Adrenal gland (tissue), 12 donors: ENCODE results near the gene MAD1L1. TPM values are rescaled to one million over a fixed set of nuclear protein-coding genes. Genes with fewer than 3 reads are reported as not detected.
"Not testable (repeated sequence)": the region's sequence is repeated elsewhere in the genome, so short reads cannot be mapped to it uniquely, and the experiment has no call there.

ENCODE experiments used
- DNase-seq, 7 donors: peaks; one replicate each; pipeline ENCODE4 v3.0.0-alpha.2; 2019 to 2020
- H3K27ac ChIP-seq, 5 donors: fragments of 200-600 bp; sonication (generic) in 4 of 5; 1 replicate in 3 of 5; 2 replicates in 2 of 5; pipeline versions ENCODE4 v1.5.1 to v1.8.0; 2016 to 2020; ENCODE audit warnings: mild to moderate bottlenecking in 1 of 5
- H3K27me3 ChIP-seq: fragments of 200-600 bp; 2 replicates; pipeline ENCODE4 v1.8.0; 2021
- H3K36me3 ChIP-seq, 2 donors: fragments of 200-600 bp; replicated peaks in 1 of 2; 1 replicate in 1 of 2; 2 replicates in 1 of 2; pipeline versions ENCODE4 v1.5.1 to v1.8.0; 2018 to 2022
- H3K4me1 ChIP-seq, 2 donors: fragments of 200-600 bp; replicated peaks in 1 of 2; 1 replicate in 1 of 2; 2 replicates in 1 of 2; pipeline versions ENCODE4 v1.5.1 to v1.8.0; 2018 to 2021
- H3K4me3 ChIP-seq, 4 donors: fragments of 200-600 bp; sonication (generic) in 3 of 4; one replicate each; pipeline ENCODE4 v1.5.1; 2016 to 2018
- H3K9me3 ChIP-seq, 3 donors: fragments of 200-600 bp; sonication (generic) in 1 of 3; replicated peaks in 1 of 3; 1 replicate in 2 of 3; 2 replicates in 1 of 3; pipeline versions ENCODE4 v1.5.1 to v1.8.0; 2016 to 2021
- POLR2A ChIP-seq, 2 donors: fragments of 450-650 bp; IDR thresholded peaks; one replicate each; pipeline ENCODE4 v1.6.1; 2017; ENCODE audit warnings: antibody characterized with exemption in 2 of 2, mild to moderate bottlenecking in 2 of 2, moderate library complexity in 1 of 2
- WGBS, 4 donors: extraction: QIAGEN DNeasy Blood & Tissue Kit in 2 of 4; methylation state at CpG; one replicate each; pipeline versions ENCODE4 v1.1.5 to v1.1.7; 2013 to 2017; 5-methylcytosine and 5-hydroxymethylcytosine counted together
- intact Hi-C, 2 donors: fragments of 100-400 bp; cut with DNase I; formaldehyde crosslinking; loops; one replicate each; pipeline versions ENCODE4 v1.14.1 to v1.15.0; 2022 to 2023
- polyA plus RNA-seq, 3 donors: library from polyadenylated mRNA; stranded (reverse); fragments of 200-250 nt in 2 of 3; fragments of 350-450 nt in 1 of 3; fragmentation: Illumina TruSeq in 1 of 3; extraction: RNeasy Lipid Tissue Mini Kit (QIAGEN cat#74804) in 1 of 3; gene quantifications; one replicate each; pipeline ENCODE4 v1.2.3, GENCODE V29; 2013 to 2014
- total RNA-seq, 9 donors: library from RNA; depleted of rRNA in 4 of 9; stranded (reverse); fragments of >200 nt in 4 of 9; fragments of 120-200 nt in 1 of 9; fragmentation: NEBNext Ultra II Directional in 1 of 9; extraction: Animal tissue kit (Norgen Biotek cat#: 25700) in 1 of 9; gene quantifications; one replicate each; pipeline versions ENCODE4 v1.1.0 to v1.2.4, GENCODE V29; 2013 to 2023
- TF ChIP-seq, protein P1 (sequence below), 6 experiments: fragments of 450-650 bp in 4 of 6; fragments of 200-600 bp in 2 of 6; sonication (generic) in 1 of 6; IDR thresholded peaks; 1 replicate in 5 of 6; 2 replicates in 1 of 6; pipeline versions ENCODE4 v1.5.1 to v1.8.0; 2016 to 2021; ENCODE audit warnings: antibody characterized with exemption in 6 of 6, mild to moderate bottlenecking in 2 of 6, moderate library complexity in 1 of 6
- donor health status: healthy with polysubstance abuse.
- donor health status: Bipolar disorder and iron deficiency.
- donor health status: DM: yes; HTN: yes; CAD: no.
- donor health status: DM: no; HTN: no; CAD: no.
- donor health status: DM: no; HTN: no; CAD: no.
- donor health status: DM: yes; HTN: yes; CAD: no.

The MAD1L1 gene
- total and polyA plus RNA-seq, 12 donors, result 6.7 to 87.7 (median 28.9) TPM

DNA sequence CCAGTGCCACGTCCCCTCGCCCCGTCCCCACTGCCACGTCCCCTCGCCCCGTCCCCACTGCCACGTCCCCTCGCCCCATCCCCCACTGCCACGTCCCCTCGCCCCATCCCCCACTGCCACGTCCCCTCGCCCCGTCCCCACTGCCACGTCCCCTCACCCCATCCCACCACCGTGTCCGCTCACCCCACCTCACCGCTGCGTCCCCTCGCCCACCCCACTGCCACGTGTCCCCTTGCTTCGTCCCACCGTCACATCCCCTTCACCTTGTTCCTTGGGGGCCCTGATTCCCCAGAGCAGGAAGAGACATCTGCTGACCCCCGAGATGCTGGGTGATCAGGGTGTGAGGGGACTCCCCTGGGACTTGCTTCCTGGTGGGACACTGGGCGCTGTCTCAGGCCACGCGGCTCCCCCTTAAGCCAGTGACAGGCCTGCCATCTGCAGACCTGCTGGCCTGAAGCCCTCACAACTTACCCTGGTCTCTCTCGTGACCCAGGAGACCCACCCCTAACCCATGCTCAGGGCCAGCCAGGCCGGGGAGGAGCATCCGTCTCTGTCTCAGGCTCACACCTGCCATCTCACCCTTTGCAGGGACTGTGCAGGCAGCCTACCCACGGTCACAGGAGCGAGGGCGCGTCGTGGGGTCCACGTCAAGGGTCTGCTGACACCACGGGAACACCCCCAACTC is 302.2 kb downstream of the MAD1L1 start:
- TF ChIP-seq POLR2A (IDR thresholded peaks at IDR 0.05), result no peak
- TF ChIP-seq, protein P1, sequence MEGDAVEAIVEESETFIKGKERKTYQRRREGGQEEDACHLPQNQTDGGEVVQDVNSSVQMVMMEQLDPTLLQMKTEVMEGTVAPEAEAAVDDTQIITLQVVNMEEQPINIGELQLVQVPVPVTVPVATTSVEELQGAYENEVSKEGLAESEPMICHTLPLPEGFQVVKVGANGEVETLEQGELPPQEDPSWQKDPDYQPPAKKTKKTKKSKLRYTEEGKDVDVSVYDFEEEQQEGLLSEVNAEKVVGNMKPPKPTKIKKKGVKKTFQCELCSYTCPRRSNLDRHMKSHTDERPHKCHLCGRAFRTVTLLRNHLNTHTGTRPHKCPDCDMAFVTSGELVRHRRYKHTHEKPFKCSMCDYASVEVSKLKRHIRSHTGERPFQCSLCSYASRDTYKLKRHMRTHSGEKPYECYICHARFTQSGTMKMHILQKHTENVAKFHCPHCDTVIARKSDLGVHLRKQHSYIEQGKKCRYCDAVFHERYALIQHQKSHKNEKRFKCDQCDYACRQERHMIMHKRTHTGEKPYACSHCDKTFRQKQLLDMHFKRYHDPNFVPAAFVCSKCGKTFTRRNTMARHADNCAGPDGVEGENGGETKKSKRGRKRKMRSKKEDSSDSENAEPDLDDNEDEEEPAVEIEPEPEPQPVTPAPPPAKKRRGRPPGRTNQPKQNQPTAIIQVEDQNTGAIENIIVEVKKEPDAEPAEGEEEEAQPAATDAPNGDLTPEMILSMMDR (IDR thresholded peaks at IDR 0.05), result no peak
- Histone ChIP-seq H3K9me3 (no peaks in the 10 kb centered on the region), H3K36me3 (no peaks in the 10 kb centered on the region), H3K4me3 (no peak overlapping the region), H3K27me3 (no peaks in the 10 kb centered on the region), H3K4me1 (peaks cover 0 to 6% of the 10 kb centered on the region in 2 donors), H3K27ac (no peak overlapping the region)
- no peak for DNase-seq
- intact Hi-C loops, result no loop called here
- 89 to 96% (median 92%) methylated on average over 7 to 34 of the region's 36 CpGs for WGBS, 4 donors

DNA sequence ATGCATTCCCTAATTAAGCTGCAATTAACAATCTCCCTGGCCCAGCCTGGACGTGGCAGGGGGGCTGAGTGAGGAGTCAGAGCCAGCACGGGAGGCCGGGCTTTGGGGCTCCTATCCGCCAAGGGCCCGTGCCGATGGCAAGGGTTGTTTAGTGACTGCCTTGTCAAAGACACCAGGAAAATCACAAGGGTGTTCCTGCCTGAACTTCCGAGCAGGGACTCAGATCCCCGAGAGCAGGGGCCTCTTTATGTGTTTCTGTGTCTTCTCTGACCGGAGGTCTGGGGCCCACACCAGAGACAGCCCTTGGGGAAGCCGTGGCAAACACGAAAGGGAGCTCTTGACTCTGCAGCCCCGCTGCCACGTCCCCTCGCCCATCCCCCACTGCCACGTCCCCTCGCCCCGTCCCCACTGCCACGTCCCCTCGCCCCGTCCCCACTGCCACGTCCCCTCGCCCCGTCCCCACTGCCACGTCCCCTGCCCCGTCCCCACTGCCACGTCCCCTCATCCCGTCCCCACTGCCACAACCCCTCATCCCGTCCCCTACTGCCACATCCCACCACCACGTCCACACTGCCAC is 303.3 kb downstream of the MAD1L1 start:
- DNase-seq, H3K27ac ChIP-seq, intact Hi-C loops, H3K36me3 ChIP-seq, H3K9me3 ChIP-seq, H3K4me3 ChIP-seq, H3K27me3 ChIP-seq, H3K4me1 ChIP-seq: not testable (repeated sequence)
- WGBS, 4 donors, result 93 to 97% (median 96%) methylated on average over 18 to 28 of the region's 29 CpGs

DNA sequence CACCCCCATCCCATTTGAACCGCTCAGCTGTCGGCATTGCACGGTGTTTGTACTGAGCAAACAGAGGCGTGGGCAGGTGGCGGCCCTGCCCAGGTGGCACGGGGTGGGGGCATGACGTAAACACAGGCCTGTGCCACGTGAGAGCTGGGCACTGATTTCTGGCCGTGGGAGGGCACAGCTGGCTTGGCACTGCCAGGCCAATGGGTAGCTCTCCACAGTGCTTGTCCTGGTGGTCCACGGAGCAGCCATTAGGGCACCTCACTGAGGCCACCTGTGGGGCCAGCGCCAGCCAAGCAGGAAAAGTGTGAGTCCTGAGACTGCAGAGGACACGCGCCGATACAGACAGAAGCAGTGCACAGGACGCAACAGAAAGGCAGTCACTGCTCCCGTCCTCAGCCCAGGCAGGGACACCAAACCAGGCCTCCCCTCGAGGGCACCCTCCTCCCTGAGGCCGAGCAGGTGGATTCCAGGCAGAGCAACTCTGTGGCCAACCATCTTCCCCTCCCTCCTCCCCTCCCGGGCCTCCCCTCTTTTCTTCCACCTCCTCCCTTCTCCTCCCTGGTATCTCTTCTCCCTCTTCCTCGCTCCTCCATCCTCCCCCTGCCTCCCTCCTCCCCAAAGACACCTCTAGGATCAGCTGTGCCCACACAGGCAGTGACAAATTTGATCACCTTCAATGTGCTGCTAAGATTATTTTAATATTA is 303.9 kb downstream of the MAD1L1 start:
- no peak for DNase-seq
- Histone ChIP-seq H3K4me1 (peaks cover 0 to 6% of the 10 kb centered on the region in 2 donors), H3K4me3 (no peak overlapping the region), H3K27ac (no peak overlapping the region), H3K27me3 (no peaks in the 10 kb centered on the region), H3K36me3 (no peaks in the 10 kb centered on the region), H3K9me3 (no peaks in the 10 kb centered on the region)
- TF ChIP-seq, protein P1 (IDR thresholded peaks at IDR 0.05), result no peak
- no peak for TF ChIP-seq POLR2A (IDR thresholded peaks at IDR 0.05)
- WGBS, 4 donors, result 95 to 98% (median 97%) methylated on average over 14 to 20 of the region's 20 CpGs
- intact Hi-C loops, result no loop called here

DNA sequence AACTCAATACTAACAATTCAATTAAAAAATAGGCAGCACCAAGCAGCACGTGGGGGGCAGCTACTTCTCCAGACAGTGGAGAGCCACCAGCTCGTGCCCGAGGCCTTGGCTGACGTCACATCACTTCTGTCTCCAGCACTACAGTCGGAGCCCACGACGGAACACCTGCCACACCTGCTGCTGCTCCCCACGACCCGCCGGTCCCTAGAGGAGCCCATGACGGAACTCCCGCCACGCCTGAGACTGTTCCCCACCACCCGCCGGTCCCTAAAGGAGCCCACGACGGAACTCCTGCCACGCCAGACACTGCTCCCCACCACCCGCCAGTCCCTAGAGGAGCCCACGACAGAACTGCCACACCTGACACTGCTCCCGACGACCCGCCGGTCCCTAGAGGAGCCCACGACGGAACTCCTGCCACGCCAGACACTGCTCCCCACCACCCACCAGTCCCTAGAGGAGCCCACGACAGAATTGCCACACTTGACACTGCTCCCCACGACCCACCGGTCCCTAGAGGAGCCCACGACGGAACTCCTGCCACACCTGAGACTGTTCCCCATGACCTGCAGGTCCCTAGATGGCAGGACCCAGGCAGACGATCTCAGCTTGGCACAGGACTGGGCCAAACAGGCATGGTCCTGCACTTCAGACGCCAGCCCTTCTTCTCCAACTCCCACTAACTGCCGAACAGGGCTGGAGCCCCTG is 304.7 kb downstream of the MAD1L1 start:
- H3K36me3 ChIP-seq, result no peaks in the 10 kb centered on the region
- no peak for DNase-seq
- H3K4me1 ChIP-seq, result peaks cover 0 to 6% of the 10 kb centered on the region in 2 donors
- WGBS, 4 donors, result 80 to 95% (median 91%) methylated on average over 20 to 35 of the region's 35 CpGs
- no peak for TF ChIP-seq POLR2A (IDR thresholded peaks at IDR 0.05)
- H3K27me3 ChIP-seq, result no peaks in the 10 kb centered on the region
- no peak overlapping the region for H3K27ac ChIP-seq
- H3K4me3 ChIP-seq, result no peak overlapping the region
- intact Hi-C loops, result no loop called here
- H3K9me3 ChIP-seq, result no peaks in the 10 kb centered on the region

DNA sequence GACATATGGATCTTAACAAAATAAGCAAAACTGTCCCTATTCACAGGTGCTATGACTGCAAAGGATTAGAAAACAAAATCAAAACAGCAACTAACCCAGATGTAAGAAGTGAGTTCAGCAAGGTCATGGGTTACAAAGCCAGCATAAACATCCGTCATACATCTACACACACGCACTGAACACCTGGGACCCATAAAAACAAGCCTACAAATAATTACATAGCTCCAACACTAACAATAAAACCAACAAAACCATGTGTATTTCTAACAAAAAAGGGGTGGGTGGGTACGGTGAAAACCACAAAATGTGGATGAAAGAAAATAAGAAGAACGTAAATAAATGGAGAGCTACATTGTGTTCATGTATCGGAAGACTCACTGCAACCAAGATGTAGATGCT is 305.8 kb downstream of the MAD1L1 start:
- Histone ChIP-seq H3K4me3 (no peak overlapping the region), H3K36me3 (no peaks in the 10 kb centered on the region), H3K4me1 (no peaks in the 10 kb centered on the region), H3K27ac (no peak overlapping the region), H3K27me3 (no peaks in the 10 kb centered on the region), H3K9me3 (no peaks in the 10 kb centered on the region)
- no peak for DNase-seq
- intact Hi-C loops, result no loop called here
- TF ChIP-seq POLR2A (IDR thresholded peaks at IDR 0.05), result no peak
- TF ChIP-seq, protein P1 (IDR thresholded peaks at IDR 0.05), result no peak
- WGBS, 4 donors, result 91 to 97% (median 96%) methylated on average over 5 of the region's 5 CpGs
